Measurements from ENCODE around the gene DGKB.

DGKB gene

DNA sequence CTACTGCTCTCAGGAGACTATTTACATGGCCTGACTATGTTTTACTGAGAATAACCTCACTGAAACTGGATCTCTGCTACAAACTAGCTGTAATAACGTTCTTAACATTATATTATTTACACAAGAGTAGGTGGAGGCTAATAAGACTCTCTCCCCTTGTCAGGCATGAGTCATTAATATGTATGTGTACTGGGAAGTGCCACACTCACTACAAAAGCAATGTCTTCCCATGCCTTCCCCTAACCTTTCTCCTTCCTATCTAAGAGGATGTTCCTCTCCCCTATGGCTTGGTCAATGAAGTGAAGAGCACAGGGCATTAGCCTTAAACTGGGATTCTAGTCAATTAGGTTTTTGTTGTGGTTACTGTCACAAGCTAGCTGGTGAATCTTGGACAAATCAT lies 147.9 kb downstream of the DGKB start:
- Mint-ChIP-seq H3K27me3 (ENCODE audit: low read depth) (no peaks in the 10 kb centered on the region), H3K27ac (peak overlapping the region; percentile 16 to 63 (median 31)), H3K9me3 (no peaks in the 10 kb centered on the region), H3K4me1 (peaks cover 11% of the 10 kb centered on the region), H3K36me3 (ENCODE audit: low read depth) (no peaks in the 10 kb centered on the region), H3K4me3 (no peak overlapping the region)
- TF ChIP-seq, protein P1, sequence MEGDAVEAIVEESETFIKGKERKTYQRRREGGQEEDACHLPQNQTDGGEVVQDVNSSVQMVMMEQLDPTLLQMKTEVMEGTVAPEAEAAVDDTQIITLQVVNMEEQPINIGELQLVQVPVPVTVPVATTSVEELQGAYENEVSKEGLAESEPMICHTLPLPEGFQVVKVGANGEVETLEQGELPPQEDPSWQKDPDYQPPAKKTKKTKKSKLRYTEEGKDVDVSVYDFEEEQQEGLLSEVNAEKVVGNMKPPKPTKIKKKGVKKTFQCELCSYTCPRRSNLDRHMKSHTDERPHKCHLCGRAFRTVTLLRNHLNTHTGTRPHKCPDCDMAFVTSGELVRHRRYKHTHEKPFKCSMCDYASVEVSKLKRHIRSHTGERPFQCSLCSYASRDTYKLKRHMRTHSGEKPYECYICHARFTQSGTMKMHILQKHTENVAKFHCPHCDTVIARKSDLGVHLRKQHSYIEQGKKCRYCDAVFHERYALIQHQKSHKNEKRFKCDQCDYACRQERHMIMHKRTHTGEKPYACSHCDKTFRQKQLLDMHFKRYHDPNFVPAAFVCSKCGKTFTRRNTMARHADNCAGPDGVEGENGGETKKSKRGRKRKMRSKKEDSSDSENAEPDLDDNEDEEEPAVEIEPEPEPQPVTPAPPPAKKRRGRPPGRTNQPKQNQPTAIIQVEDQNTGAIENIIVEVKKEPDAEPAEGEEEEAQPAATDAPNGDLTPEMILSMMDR (IDR thresholded peaks at IDR 0.05; ENCODE audit: unreplicated experiment in 3 of 3), result no peak

DNA sequence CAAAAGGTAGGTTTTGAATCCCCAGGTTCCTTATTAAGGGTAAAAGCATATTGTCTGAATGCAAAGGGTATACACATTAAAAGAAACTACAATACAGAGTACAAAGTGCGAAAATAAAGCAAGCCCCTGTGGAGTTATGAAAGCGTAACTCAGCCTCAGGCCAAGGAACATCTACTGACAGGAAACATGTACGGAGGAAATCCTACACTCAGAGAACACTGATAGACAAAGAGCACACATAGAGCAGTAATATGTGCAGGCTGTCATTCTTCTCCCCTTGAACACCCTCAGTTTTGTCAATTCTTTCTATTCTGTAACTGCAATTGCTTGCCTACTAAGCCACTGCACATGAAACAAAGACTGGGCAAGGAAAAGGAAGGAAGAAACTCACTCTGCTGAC lies 150.2 kb downstream of the DGKB start:
- no peaks in the 10 kb centered on the region for H3K9me3 Mint-ChIP-seq
- peaks cover under 1% of the 10 kb centered on the region for H3K36me3 Mint-ChIP-seq (ENCODE audit: low read depth)
- H3K4me3 Mint-ChIP-seq, result no peak overlapping the region
- H3K27ac Mint-ChIP-seq, result peak overlapping the region in 1 of 3 experiments; percentile 60
- TF ChIP-seq, protein P1 (IDR thresholded peaks at IDR 0.05; ENCODE audit: unreplicated experiment in 3 of 3), result no peak
- H3K27me3 Mint-ChIP-seq (ENCODE audit: low read depth), result no peaks in the 10 kb centered on the region
- H3K4me1 Mint-ChIP-seq, result peaks cover 24% of the 10 kb centered on the region

DNA sequence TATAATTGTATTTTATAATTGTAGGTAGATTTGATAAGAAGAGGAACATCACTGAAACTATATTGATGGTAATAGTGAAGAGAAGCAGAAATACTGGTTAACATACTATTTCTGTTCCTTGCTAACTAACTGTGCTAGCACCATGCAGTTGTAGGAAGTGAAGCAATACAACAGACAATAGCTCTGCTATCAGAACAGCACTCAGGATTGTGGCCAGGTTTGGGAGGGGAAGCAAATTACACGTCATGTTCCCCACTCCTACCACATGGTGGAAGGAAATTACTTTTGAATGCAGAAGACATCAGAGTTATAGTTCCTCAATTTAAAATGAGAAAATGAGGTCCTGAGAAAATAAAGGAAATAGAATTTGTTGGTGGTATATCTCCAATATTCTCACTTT lies 151.1 kb downstream of the DGKB start:
- TF ChIP-seq, protein P1 (IDR thresholded peaks at IDR 0.05; ENCODE audit: unreplicated experiment in 3 of 3), result no peak
- H3K27ac Mint-ChIP-seq, result peak overlapping the region in 1 of 3 experiments; percentile 53
- H3K9me3 Mint-ChIP-seq, result no peaks in the 10 kb centered on the region
- H3K4me3 Mint-ChIP-seq, result no peak overlapping the region
- H3K27me3 Mint-ChIP-seq (ENCODE audit: low read depth), result no peaks in the 10 kb centered on the region
- peaks cover 26% of the 10 kb centered on the region for H3K4me1 Mint-ChIP-seq
- peaks cover 3% of the 10 kb centered on the region for H3K36me3 Mint-ChIP-seq (ENCODE audit: low read depth)

DNA sequence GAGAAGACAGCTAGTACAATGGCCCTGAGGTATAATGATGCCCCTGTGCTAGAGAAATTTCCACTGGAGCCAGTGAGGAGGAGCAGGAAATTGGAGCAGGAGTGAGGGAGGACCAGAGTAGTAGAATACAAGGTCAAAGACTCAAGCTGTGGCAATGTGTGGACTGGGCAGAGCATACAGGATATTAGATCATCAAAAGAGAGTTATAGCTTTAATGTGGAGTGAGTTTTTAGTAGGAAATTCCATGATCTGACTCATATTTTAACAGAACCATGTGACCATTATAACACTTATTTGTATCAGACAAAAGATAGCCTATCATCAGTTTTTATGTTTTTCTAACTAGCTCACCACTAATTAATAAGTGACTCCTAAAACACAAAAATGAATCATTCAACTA lies 154.1 kb downstream of the DGKB start:
- Mint-ChIP-seq H3K27me3 (ENCODE audit: low read depth) (no peaks in the 10 kb centered on the region), H3K9me3 (peaks cover 14% of the 10 kb centered on the region), H3K27ac (peak overlapping the region; percentile 37 to 82 (median 53)), H3K4me1 (peaks cover 15% of the 10 kb centered on the region), H3K4me3 (no peak overlapping the region), H3K36me3 (ENCODE audit: low read depth) (peaks cover 15% of the 10 kb centered on the region)
- TF ChIP-seq, protein P1 (IDR thresholded peaks at IDR 0.05; ENCODE audit: unreplicated experiment in 3 of 3), result no peak

DNA sequence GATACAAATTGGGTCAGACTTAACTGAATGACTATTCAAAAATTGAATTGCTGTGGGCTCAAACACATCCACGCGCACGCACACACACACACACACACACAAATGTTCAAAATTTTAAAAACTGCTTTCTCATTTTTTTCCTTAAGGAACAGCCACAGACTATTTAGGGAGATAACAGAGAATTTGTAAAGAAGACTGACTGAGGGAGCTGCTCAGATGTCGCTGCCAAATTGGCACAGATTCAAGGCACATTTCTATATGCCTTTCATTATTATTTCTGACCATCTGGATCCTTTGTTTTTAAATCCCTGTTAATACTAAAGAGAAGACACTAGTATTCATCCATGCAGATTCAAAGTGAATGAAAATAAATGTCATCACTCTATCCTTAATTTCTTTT lies 154.8 kb downstream of the DGKB start:
- Mint-ChIP-seq H3K36me3 (ENCODE audit: low read depth) (peaks cover 15% of the 10 kb centered on the region), H3K9me3 (peaks cover 21% of the 10 kb centered on the region), H3K27me3 (ENCODE audit: low read depth) (no peaks in the 10 kb centered on the region), H3K4me3 (no peak overlapping the region), H3K27ac (peak overlapping the region; percentile 37 to 82 (median 53)), H3K4me1 (peaks cover 15% of the 10 kb centered on the region)
- TF ChIP-seq, protein P1 (IDR thresholded peaks at IDR 0.05; ENCODE audit: unreplicated experiment in 3 of 3), result no peak

DNA sequence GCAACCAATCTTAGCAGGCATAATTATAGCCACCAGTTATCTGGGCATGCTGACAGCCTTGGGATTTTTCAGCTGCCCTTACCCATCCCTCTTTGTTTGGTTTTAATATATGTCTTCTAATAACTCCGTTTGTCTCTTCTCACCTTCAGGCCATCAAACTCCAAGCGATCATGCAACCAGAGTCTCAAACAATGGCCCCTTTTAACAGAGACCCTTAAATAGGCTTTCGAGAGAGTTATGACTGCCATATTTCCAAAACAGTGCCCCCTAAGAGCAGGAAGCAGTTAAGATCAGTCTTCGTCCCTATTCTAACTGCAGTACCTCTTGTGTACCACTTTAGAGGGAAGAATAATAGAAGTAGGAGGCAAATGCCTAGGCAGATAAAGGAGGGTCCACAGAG lies 157.5 kb downstream of the DGKB start:
- TF ChIP-seq, protein P1 (IDR thresholded peaks at IDR 0.05; ENCODE audit: unreplicated experiment in 3 of 3), result no peak
- H3K4me3 Mint-ChIP-seq, result no peak overlapping the region
- H3K27ac Mint-ChIP-seq, result no peak overlapping the region
- H3K36me3 Mint-ChIP-seq (ENCODE audit: low read depth), result peaks cover 15% of the 10 kb centered on the region
- H3K27me3 Mint-ChIP-seq (ENCODE audit: low read depth), result no peaks in the 10 kb centered on the region
- peaks cover 15% of the 10 kb centered on the region for H3K4me1 Mint-ChIP-seq
- peaks cover 35% of the 10 kb centered on the region for H3K9me3 Mint-ChIP-seq

All from nephron (organoid).